ENCODE data around the gene KIF2C.
A peak's percentile ranks its signal among the peaks of the same experiment; 100 is the strongest.
"Not testable (repeated sequence)": the region's sequence is repeated elsewhere in the genome, so short reads cannot be mapped to it uniquely, and the experiment has no call there.

The KIF2C gene

DNA sequence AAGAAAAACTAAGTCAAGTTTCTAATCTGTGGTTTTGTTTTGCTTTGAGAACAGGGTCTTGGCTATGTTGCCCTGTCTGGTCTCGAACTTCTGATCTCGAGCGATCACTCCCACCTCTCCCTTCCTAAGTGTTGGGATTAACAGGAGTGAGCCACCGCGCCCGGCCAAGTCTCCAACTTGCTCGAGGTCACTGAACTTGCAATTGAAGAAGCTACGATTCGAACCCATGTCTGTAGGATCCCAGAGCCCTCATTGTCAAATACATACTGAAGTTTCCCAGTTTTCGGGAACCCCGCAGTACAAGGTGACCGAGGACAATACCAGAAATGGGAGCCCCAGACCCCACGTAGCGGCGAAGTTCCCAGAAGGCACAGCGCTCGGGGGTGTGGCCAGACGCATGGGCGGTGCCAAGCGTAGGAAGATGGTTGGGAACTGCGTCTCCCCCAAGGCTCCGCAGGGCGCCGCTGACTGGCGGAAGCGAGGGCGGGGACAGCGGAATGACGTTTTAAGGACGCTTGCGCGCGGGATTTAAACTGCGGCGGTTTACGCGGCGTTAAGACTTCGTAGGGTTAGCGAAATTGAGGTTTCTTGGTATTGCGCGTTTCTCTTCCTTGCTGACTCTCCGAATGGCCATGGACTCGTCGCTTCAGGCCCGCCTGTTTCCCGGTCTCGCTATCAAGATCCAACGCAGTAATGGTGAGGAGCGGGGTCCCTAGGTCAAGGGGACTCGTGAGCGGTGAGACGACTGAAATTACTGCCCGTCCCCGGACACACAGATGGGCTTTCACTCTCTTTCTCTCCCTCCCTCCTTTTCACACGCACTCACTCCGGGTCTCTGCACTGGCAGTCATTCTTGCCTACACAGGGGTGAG is at the start of gene KIF2C:
TSS of gene KIF2C (plus strand) at position 531 of the 872 bp plus-strand sequence. CDS start at position 627, 96 bp downstream.
- DNase-seq = peak; percentile 93 to 99 (median 96)
- intact Hi-C loops (cut with DNase I) = loop anchor here (1.0 to 10.0 kb wide), 3 partner anchors 8 to 565 kb away; partner anchors contain the start of genes RNU5D-1 and RPS8

DNA sequence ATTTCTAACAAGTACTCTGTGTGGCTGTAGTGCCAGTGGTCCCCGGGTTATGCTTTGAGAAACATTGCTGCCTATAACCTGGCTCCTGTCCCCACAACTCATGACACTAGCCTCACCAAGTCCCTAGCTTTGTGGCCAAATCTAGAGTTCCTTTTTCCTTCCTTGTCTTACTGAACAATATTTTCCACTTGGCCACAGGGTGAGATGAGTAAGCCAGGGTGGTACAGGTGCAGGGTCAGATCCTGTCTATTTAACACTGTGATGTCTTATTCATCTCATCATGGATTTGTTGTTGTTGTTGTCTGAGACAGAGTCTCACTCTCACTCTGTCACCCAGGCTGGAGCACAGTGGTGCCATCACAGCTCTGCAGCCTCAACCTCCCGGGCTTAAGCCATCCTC is 46.5 kb upstream of the KIF2C start:
- intact Hi-C loops (cut with DNase I) = no loop called here
- no peak for DNase-seq

DNA sequence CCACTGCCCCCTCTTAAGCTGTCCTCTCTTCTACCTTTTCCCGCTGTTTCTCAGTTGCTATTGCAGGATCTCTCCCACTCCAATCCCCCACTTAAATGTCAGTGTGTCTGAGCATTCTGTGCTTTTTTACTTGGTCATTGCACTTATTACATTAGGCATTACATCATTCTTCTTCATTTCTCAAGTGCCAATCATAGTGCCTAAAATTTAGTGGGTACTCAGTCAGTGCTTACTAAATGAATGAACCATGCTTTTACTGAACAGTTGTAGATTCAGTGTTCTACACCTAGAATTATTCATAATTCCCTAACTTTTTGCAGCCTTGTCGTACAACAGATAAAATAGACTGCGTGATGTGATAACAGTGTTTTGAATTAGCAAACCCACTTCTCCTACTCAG is 45.7 kb upstream of the KIF2C start:
- intact Hi-C loops (cut with DNase I) = no loop called here
- DNase-seq = no peak

DNA sequence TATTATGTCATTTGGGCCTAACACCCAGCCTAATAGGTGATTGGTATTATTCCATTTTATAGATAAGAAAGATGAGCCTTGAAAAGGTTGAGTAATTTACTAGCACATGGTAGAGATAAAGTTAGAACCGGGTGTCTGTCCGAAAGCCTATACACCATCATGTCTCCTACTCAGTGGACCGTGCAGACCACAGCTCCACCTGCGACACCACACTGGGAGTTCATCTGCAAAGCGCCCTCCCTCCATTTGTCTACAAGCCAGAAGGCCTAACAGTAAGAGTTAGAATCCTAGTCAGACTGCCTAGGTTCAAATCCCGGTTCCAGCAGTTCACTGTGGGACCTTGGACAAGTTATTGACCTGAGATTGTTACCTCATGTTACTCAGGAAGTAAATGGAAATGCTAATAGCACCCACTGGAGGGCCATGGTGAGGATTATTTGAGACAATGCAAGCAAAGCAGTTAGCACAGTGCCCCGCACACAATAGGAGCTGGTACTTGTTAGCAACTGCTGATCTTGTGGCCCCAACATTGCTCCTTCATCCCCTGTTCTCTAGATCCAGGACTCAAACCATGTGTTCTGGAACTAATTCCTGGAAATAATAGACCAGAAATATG is 44.7 kb upstream of the KIF2C start:
- intact Hi-C loops (cut with DNase I) = no loop called here
- DNase-seq = no peak

DNA sequence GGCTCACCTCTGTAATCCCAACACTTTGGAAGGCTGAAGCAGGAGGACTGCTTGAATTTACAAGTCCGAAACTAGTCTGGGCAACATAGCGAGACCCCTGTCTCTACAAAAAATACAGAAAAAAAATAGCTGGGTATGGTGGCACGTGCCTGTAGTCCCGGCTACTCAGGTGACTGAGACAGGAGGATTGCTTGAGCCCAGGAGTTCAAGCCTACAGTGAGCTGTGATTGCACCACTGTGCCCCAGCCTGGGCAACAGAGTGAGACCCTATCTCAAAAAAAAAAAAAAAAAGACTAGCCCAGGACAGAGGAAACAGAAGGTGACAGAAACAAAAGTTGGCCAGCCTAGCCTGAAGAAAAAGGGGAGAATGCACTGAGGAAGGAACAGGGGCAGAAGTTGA is 44.0 kb upstream of the KIF2C start:
- intact Hi-C loops (cut with DNase I) = no loop called here

DNA sequence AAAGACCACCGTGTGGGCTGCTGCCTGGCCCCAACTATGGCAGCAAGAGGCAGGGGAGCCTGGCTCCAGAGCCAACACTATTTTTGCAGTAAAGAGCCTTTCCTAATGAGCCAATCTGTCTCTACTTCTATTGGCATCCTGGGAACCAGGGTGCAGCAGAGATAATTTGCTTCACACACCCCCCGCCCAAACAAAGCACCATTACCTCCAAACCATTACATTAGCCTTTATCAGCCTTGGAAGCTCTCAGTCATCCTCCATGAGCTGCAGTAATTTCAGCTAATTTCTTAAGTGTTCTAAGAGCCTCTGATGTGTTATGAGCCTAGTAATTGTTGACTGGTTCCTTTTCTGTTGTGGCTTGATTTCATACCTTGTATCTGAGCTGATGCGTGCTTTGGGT is 43.5 kb upstream of the KIF2C start:
- no peak for DNase-seq
- intact Hi-C loops (cut with DNase I) = no loop called here

More for the DNA sequence above, 44.0 kb upstream of the KIF2C start:
- DNase-seq = no peak

DNA sequence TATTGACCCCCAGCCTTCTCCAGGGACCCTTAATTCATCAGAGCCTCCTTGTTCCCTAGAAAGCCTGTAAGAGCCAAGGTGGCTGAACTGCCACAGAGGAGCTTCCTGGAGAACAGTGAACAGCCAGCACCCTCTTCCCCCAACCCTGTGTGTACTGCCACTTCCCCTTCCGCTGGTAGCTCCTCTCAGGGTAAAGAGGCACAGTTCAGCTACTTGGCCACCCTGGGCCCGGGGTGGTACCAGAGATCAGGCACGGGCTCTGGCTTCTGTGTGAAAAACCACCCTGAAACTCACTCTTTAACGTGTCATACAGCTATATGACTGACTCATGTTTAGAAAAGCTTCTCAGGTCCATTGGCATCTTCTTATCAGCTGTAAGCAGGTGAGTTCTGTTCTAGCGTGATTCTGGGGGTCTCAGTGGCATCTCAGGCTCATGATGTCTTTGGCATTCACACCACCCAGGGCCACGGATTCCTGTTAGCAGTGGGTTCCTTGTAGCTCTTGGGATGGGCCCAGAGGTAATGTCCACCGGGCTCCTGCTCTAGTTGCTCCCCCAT is 42.8 kb upstream of the KIF2C start:
- no peak for DNase-seq
- intact Hi-C loops (cut with DNase I) = no loop called here

DNA sequence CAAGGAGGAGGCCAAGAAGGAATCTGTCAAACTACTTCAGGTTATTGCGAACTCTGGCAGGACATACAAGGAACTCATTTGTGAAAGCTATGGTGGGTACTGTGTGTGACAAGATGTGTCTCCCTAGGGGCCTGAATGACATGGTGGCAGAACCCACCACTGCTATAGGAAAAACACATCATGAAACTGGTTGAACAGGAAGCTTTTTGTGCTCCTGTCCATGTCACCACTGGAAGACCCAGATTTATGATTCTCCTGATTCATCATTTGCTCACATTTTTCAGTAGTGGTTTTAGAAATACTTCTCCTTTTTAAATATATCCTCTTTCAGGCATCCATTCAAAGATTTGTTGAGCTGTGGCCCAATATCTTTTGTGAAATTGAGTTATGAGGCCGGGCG is 41.5 kb upstream of the KIF2C start:
- intact Hi-C loops (cut with DNase I) = no loop called here
- DNase-seq = no peak

DNA sequence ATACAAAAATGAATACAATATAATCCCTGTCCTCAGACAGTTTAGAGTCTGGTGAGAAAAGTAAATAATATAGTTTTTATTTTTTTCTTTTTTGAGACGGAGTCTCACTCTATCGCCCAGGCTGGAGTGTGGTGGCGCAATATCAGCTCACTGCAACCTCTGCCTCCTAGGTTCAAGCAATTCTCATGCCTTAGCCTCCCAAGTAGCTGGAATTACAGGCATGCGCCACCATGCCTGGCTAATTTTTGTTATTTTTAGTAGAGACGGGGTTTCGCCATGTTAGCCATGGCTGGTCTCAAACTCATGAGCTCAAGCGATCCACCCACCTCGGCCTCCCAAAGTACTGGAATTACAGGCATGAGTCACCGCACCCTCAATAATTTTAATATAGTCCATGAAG is 40.3 kb upstream of the KIF2C start:
- intact Hi-C loops (cut with DNase I) = not testable (repeated sequence)

DNA sequence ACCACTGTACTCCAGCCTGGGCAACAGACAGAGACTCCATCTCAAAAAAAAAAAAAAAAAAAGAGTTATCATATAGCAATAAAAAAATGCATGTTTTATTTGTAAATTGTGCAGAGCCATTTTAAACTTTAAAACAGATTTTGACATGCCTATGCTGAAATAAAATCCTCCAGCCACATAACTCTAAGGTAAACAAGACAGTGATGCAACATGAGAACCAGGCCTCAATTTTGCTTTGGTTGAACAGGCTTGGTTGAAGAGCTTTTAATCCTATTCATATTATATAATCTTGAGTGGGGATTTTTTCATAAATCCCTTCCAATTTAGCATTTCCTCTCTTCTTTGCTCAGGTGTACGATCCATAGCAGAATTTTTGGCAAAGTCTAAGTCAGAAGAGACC is 39.1 kb upstream of the KIF2C start:
- intact Hi-C loops (cut with DNase I) = no loop called here
- no peak for DNase-seq

More for the DNA sequence above, 40.3 kb upstream of the KIF2C start:
- DNase-seq = not testable (repeated sequence)

DNA sequence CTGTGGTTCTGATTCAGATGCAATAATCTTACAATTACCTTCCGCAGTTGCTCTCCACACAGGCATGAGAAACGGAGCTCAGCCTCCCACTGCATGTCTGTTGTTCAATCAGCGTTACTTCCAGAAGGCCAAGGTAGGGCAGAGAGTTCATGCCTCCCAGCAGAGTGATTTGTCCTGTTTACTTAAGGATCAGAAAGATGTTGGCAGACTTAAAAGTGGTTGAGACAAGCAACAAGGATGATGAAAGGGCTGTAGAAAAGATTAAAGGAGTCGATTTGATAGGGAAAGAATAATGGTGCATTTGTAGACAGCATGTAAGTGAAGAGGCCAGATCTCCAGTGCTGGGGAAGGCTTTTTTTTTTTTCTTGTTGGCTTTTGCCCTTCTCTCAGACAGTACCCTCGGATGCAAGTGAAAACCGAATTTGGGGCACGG is 38.5 kb upstream of the KIF2C start:
- intact Hi-C loops (cut with DNase I) = no loop called here
- DNase-seq = no peak

DNA sequence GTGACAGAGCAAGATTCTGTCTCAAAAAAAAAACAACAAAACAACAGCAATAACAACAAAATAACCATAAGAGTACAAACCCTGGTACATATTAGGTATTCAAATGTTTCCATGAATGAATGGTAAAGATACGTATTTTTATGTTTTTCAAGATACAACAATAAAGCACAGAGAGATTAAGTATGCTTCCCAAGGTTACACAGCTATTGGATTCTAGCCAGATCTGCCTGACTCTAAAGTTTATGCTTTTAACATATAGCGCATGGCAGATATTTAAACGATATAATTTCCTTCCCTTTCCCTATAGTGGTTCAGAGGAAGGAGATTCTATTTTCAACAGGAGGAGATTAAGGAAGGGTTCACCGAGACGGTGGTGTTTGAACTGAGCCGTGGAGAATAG is 34.2 kb upstream of the KIF2C start:
- no peak for DNase-seq
- intact Hi-C loops (cut with DNase I) = no loop called here

DNA sequence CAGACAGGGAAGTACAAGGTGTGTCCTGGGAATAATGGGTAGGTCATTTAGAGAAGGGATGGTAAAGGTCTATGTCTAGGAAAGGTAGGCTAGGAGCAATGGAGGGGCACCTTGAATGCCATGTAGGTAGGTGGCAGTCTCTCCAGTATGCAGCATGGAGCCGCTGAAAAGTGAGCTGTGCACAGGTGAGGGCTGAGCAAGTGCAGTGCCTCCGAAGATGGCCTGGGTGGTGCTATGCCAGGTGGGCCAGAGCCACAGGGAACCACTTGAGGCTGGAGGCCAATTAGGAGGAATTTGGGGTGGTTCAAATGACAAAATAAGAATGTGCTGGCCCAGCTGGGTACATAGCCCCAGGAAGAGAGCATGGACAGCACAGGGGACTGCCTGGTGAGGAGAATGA is 33.7 kb upstream of the KIF2C start:
- intact Hi-C loops (cut with DNase I) = no loop called here
- no peak for DNase-seq

DNA sequence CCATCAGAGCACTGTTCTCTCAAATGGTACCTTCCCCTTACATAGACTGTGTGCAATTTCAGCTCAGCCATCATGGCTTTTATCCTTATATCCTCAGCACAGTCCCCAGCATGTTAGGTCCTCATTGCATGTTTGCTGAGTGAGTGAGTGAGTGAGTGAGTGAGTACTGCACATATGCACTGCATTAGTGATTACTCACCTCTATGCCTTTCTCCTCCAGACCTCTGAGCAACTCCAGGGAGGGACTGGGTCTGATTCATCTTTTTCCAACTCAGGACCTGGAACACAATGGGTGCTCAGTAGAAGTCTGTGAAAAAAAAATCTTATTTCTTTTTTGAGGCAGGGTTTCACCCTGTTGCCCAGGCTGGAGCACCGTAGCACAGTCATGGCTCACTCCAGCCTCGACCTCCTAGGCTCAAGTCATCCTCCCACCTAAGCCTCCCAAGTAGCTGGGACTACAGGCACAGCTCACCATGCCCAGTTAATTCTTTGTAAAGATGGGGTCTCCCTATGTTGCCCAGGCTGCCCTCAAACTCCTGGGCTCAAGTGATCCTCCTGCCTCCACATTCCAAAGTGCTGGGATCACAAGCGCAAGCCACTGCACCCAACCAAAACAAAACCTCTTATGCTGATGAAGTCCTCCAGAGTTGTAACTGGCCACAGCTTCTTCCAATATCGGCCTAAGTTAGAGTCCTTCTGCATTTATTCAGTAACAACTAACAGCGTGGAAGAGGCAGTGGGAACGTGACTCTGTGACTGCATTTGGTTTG is 32.3 kb upstream of the KIF2C start:
- no peak for DNase-seq
- intact Hi-C loops (cut with DNase I) = no loop called here

DNA sequence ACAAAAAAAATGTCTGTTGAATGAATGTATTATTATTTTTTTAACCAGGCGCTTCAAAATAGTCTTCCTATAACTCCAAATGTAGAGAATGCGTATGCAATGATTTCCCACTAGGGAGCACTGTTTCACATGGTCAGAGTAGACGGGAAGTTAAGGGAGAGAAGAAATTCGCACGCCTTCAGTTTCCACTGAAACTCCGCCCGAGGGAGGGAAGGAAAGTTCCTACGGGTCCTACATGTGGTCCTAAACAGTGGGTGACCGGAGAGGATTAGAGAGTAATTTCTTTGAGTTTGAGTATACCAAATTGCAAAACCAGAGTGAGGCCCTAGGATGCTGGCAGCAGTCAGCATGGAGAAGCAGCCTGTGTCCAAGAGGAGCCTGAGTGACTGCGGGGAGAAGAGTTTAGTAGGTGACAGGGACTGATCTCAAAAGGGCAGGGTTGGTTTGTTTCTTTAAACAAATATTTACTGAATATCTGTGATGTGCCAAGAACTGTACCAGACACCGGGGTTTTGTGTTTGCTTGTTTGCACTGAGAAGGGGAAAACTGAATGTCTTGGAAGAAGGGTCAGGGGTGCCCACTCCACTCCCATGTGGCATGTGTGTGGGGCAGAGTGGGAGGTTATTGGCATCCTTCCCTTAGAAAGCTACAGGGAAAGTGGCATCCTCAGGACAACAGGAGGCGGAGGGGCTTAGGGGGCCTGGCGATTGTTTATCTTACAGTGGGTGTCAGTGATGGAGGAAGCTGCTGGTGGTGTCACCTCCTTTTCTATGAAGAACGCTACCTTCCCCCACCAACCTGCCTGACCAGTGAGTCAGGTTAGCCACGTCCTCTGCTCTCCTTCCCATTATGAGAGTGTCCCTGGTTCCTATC is 31.4 kb upstream of the KIF2C start:
- DNase-seq = peak in 1 of 10 donors; percentile 32
- intact Hi-C loops (cut with DNase I) = no loop called here

DNA sequence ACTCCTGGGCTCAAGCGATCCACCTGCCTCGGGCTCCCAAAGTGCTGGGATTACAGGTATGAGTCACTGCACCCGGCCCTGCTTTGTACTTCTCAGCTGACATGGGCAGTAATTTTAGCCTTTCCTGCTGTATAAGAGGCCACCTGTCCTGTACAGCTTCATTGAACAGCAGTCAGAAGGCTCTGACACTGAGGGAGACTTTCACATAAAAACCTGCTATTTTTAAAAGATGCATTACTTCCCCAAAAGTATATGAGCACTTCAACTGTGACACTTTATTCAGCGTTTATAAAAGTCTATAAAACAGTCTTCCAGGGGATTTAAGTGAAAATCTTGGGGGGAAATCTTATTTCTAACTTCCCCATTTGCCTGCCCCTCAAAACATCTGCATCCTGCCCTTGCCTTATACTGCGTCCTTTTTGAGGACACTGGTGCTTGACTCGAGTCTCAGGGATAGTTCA is 26.3 kb upstream of the KIF2C start:
- no peak for DNase-seq
- intact Hi-C loops (cut with DNase I) = no loop called here

DNA sequence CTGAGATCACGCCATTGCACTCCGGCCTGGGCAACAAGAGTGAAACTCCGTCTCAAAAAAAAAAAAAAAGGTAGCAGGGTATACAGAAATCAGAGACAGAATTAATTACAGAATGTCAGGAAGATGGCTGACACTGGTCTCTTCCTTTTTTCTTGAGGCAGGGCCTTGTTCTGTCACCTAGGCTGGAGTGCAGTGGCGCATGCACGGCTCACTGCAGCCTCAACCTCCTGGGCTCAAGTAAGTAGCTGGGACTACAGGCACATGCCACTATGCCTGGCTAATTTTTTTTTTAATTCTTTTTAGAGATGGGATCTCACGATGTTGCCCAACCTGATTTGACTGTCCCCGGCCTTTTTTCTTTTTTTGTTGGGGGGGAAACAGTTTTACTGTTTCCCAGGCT is 25.1 kb upstream of the KIF2C start:
- DNase-seq = no peak
- intact Hi-C loops (cut with DNase I) = no loop called here

DNA sequence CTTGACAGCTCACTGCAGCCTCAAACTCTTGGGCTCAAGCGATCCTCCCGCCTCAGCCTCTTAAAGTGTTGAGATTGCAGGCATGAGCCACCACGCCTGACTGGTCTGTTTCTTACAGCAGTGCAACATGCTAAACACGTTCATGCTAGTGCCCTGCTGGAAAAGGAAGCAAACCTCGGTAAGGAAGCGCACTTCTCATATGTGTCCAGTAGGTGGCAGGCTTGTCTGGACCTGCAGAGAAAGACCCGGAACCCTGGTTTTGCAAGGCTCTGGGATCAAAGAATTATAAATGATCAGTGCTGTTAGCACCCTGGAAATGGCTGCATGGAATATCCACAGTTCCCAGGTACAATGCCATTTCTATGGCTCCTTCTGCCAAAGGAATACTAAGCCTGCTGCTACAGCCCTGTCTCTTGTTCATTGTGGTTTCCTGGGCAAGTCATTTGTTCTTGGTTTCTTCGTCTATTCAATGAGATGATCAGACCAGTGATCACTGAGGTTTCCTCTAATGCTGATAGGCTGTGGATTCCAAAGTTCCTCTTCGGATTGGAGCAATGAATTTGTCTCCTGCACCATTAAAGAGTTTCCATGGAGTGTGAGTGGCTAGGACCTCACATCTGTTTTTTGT is 24.6 kb upstream of the KIF2C start:
- intact Hi-C loops (cut with DNase I) = no loop called here
- peak in 7 of 10 donors; percentile 29 to 94 (median 72) for DNase-seq

DNA sequence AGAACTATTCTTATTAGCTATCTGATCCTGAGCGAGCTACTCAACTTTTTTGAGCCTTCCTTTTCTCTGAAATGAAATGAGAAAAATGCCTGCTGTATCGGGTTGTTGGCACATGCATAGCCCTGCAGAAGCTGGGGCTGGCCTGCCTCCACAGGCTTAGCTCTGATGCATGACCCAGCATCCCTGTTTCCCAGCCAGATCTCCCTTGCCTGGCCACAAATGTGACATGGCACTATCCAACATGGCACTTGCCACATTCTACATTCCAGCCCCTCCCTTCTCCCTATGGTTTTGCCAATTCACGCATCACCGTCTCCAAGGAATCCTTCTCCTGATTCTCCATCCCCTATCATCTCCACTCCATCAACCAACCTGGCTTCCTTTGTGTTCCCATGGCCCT is 22.5 kb upstream of the KIF2C start:
- DNase-seq = no peak
- intact Hi-C loops (cut with DNase I) = no loop called here
